Measurements from ENCODE around the gene ZBTB24. TPM values are rescaled to one million over a fixed set of nuclear protein-coding genes. Genes with fewer than 3 reads are reported as not detected.
"Not testable (repeated sequence)": the region's sequence is repeated elsewhere in the genome, so short reads cannot be mapped to it uniquely, and the experiment has no call there.

The ZBTB24 gene
- total and polyA plus RNA-seq, 2 donors (not counting 3 experiments of a cell fraction or from before 2014, with no cell fraction given), result 1.9 to 6.2 TPM

DNA sequence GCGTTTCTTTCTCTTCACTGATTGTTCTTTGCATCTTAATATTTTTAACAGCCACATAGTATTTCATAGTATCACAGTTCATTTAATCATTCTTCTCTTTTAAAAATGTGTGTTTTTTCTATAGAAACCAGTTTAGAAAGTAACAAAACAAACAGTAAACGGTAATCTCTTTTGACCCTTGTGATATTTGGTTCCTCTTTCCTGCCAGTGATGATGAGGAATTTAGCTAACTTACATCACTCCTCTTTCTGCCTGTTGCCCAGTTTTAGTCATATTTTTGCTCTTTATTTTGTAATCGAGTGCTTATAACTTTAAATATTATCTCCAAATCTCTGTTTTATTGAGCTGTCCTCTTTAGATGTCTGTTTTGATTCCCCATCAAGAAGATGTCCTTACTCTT lies 38.1 kb upstream of the ZBTB24 start:
- CTCF ChIA-PET, result interaction anchor here (2.0 kb wide), 1 partner anchor 11 kb away, joined by 6 read pairs; no protein-coding TSS in a partner anchor
- BruUV-seq (replicated peaks), result no TSS peak
- dilution Hi-C loops (cut with MboI; ENCODE audit: extremely low pct_ligation_motif_present, low sequenced_read_pairs), result no loop called here
- no peaks in the 10 kb centered on the region for H3K4me1 ChIP-seq (ENCODE audit: control insufficient read depth, extremely low read depth, insufficient read depth, low read length)
- DNase-seq (ENCODE audit: low read depth, low spot score) (no peak), FAIRE-seq (no peak)
- intact Hi-C loops (cut with micrococcal nuclease), result no loop called here
- POLR2A ChIA-PET, result no interaction called here
- no peaks in the 10 kb centered on the region for H4K20me1 ChIP-seq (replicated peaks; ENCODE audit: control insufficient read depth, extremely low read depth, insufficient read depth, low read length)
- H3K9me1 ChIP-seq (replicated peaks; ENCODE audit: control insufficient read depth, extremely low read depth, insufficient read depth, low read length), result no peaks in the 10 kb centered on the region
- no peak overlapping the region for H3K27ac ChIP-seq (ENCODE audit: insufficient read depth, low read depth, low read length)
- H3K79me2 ChIP-seq (ENCODE audit: control insufficient read depth, insufficient read depth, low read length), result no peaks in the 10 kb centered on the region
- H2AFZ ChIP-seq (ENCODE audit: low read depth, low read length), result no peak overlapping the region
- no peak overlapping the region for H3K4me3 ChIP-seq (replicated peaks in 1 of 3; ENCODE audit: insufficient read depth in 1 of 3, low read depth in 1 of 3, low read length in 3 of 3)
- H3K9me3 ChIP-seq (replicated peaks; ENCODE audit: control insufficient read depth, insufficient read depth, low read length), result no peaks in the 10 kb centered on the region
- H3K9ac ChIP-seq (replicated peaks; ENCODE audit: extremely low read depth, insufficient read depth, low read length), result no peak overlapping the region
- TF ChIP-seq POLR2AphosphoS5 (IDR thresholded peaks at IDR 0.05; ENCODE audit: insufficient read depth, low read depth, low read length) (no peak), FOS (IDR thresholded peaks at IDR 0.05; ENCODE audit: borderline replicate concordance, insufficient read depth, low read length) (no peak), EZH2 (IDR thresholded peaks at IDR 0.05; ENCODE audit: borderline replicate concordance, low read depth, low read length, severe bottlenecking) (no peak), MYC (IDR thresholded peaks at IDR 0.05; ENCODE audit: low read depth, low read length) (no peak), POLR2A (IDR thresholded peaks at IDR 0.05; ENCODE audit: low read depth, low read length) (no peak), GATA2 (IDR thresholded peaks at IDR 0.05; ENCODE audit: insufficient read depth, insufficient read length, low read depth, low read length) (no peak), JUN (IDR thresholded peaks at IDR 0.05; ENCODE audit: borderline replicate concordance, insufficient read depth, insufficient read length, low read depth) (no peak)
- TF ChIP-seq, protein P1, sequence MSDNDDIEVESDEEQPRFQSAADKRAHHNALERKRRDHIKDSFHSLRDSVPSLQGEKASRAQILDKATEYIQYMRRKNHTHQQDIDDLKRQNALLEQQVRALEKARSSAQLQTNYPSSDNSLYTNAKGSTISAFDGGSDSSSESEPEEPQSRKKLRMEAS (IDR thresholded peaks at IDR 0.05; ENCODE audit: insufficient read depth, insufficient read length), result no peak
- TF ChIP-seq, protein P2, sequence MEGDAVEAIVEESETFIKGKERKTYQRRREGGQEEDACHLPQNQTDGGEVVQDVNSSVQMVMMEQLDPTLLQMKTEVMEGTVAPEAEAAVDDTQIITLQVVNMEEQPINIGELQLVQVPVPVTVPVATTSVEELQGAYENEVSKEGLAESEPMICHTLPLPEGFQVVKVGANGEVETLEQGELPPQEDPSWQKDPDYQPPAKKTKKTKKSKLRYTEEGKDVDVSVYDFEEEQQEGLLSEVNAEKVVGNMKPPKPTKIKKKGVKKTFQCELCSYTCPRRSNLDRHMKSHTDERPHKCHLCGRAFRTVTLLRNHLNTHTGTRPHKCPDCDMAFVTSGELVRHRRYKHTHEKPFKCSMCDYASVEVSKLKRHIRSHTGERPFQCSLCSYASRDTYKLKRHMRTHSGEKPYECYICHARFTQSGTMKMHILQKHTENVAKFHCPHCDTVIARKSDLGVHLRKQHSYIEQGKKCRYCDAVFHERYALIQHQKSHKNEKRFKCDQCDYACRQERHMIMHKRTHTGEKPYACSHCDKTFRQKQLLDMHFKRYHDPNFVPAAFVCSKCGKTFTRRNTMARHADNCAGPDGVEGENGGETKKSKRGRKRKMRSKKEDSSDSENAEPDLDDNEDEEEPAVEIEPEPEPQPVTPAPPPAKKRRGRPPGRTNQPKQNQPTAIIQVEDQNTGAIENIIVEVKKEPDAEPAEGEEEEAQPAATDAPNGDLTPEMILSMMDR (IDR thresholded peaks at IDR 0.05; ENCODE audit: extremely low read depth in 1 of 2, insufficient read depth in 1 of 2, low read depth in 1 of 2, low read length in 2 of 2), result no peak
- H3K36me3 ChIP-seq (ENCODE audit: control insufficient read depth in 2 of 2, extremely low read depth in 1 of 2, insufficient read depth in 2 of 2, low read length in 2 of 2), result no peaks in the 10 kb centered on the region
- no peaks in the 10 kb centered on the region for H3K27me3 ChIP-seq (ENCODE audit: control insufficient read depth in 2 of 2, insufficient read depth in 2 of 2, low read length in 2 of 2)
- no peak overlapping the region for H3K4me2 ChIP-seq (ENCODE audit: insufficient read depth, low read length)

DNA sequence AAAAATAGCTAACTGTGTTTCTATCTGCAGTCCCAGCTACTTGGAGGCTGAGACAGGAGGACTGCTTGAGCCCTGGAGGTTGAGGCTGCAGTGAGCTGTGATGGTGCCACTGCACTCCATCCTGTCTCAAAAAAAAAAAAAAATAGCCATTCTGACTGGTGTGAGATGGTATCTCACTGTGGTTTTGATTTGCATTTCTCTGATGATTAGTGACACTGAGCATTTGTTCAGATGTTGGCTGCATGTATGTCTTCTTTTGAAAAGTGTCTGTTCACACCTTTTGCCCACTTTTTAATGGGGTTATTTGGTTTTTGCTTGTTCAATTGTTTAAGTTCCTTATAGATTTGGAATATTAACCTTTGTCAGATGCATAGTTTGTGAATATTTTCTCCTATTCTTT lies 36.6 kb upstream of the ZBTB24 start:
- H3K27ac ChIP-seq (ENCODE audit: insufficient read depth, low read depth, low read length); H3K9me1 ChIP-seq (replicated peaks; ENCODE audit: control insufficient read depth, extremely low read depth, insufficient read depth, low read length); FAIRE-seq; H3K79me2 ChIP-seq (ENCODE audit: control insufficient read depth, insufficient read depth, low read length); H3K4me3 ChIP-seq (replicated peaks in 1 of 3; ENCODE audit: insufficient read depth in 1 of 3, low read depth in 1 of 3, low read length in 3 of 3); H3K9ac ChIP-seq (replicated peaks; ENCODE audit: extremely low read depth, insufficient read depth, low read length); H3K4me1 ChIP-seq (ENCODE audit: control insufficient read depth, extremely low read depth, insufficient read depth, low read length); H3K36me3 ChIP-seq (ENCODE audit: control insufficient read depth in 2 of 2, extremely low read depth in 1 of 2, insufficient read depth in 2 of 2, low read length in 2 of 2); DNase-seq (ENCODE audit: low read depth, low spot score); dilution Hi-C loops (cut with MboI; ENCODE audit: extremely low pct_ligation_motif_present, low sequenced_read_pairs); H3K27me3 ChIP-seq (ENCODE audit: control insufficient read depth in 2 of 2, insufficient read depth in 2 of 2, low read length in 2 of 2); H3K9me3 ChIP-seq (replicated peaks; ENCODE audit: control insufficient read depth, insufficient read depth, low read length); H3K4me2 ChIP-seq (ENCODE audit: insufficient read depth, low read length); POLR2A ChIA-PET; BruUV-seq (replicated peaks); H4K20me1 ChIP-seq (replicated peaks; ENCODE audit: control insufficient read depth, extremely low read depth, insufficient read depth, low read length); intact Hi-C loops (cut with micrococcal nuclease); H2AFZ ChIP-seq (ENCODE audit: low read depth, low read length): not testable (repeated sequence)
- CTCF ChIA-PET, result interaction anchor here (1.0 to 2.0 kb wide), 3 partner anchors 9 to 520 kb away, joined by 3 to 6 read pairs (median 6); no protein-coding TSS in a partner anchor

Measured in endothelial cell of umbilical vein (primary cell).